Erythroblast (primary cell): ENCODE data around the gene KIF13A.

Experiments
- GATA1 ChIP-seq: IDR thresholded peaks from 2 replicates; pipeline ENCODE4 v1.6.1; 2011; ENCODE audit warnings: low read depth, mild to moderate bottlenecking, control low read depth, low read length, moderate library complexity
- POLR2A ChIP-seq: IDR thresholded peaks from 2 replicates; pipeline ENCODE4 v1.6.1; 2011; ENCODE audit warnings: mild to moderate bottlenecking, low read length

DNA sequence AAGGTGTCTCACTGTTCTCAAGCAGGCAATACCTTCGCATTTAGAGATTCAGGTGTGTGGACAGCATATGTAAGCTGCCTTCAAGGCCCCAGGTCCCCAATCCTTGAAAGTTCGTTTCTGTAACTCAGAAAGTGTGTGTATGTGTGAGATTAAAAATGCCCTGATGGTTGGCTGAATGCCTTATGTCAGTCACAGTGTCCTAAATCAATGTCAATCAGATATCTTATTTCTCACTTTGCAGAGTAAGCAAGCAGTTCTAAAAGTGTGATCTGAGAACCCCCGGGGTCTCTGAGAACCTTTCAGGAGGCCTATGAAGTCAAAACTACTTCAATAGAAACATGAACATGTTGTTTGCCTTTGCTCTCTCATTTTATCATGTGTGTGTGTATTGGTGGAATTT lies 157.5 kb downstream of the KIF13A start:
- TF ChIP-seq POLR2A, result no peak
- no peak for TF ChIP-seq GATA1
